GM19099 (cell line): ENCODE measurements around the gene RAB20.

ENCODE experiments used
- POLR2A ChIP-seq: IDR thresholded peaks from 3 replicates; pipeline ENCODE4 v1.6.1; 2011; ENCODE audit warnings: low read depth; ENCODE audit not compliant: insufficient read length; ENCODE audit errors: extremely low read depth

Gene RAB20

GRCh38 chr13:110581506-110582185 is 20.1 kb upstream of the RAB20 start:
- TF ChIP-seq POLR2A, result no peak

- TF ChIP-seq POLR2A, result no peak
Observed at GRCh38 chr13:110580800-110581199, 19.3 kb upstream of the RAB20 start.

- no peak for TF ChIP-seq POLR2A
Observed at GRCh38 chr13:110578363-110578762, 16.8 kb upstream of the RAB20 start.

- no peak for TF ChIP-seq POLR2A
Observed at GRCh38 chr13:110576736-110577476, 15.4 kb upstream of the RAB20 start.

DNA sequence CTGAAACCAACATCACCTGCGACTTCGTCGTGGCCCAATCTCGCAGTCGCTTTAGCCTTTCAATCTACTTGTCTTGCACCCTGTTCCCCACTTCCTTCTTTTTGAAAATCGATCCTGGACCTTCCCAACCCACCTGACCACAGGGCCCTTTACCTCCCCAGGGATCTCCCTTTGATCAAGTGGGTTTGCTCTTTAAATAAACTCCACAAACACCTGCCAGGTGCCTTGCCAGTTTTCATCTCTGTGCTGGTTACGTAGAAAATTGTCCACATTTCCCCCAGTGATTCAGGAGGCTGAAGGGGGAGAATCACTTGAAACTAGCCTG is 14.5 kb upstream of the RAB20 start:
- TF ChIP-seq POLR2A, result no peak

DNA sequence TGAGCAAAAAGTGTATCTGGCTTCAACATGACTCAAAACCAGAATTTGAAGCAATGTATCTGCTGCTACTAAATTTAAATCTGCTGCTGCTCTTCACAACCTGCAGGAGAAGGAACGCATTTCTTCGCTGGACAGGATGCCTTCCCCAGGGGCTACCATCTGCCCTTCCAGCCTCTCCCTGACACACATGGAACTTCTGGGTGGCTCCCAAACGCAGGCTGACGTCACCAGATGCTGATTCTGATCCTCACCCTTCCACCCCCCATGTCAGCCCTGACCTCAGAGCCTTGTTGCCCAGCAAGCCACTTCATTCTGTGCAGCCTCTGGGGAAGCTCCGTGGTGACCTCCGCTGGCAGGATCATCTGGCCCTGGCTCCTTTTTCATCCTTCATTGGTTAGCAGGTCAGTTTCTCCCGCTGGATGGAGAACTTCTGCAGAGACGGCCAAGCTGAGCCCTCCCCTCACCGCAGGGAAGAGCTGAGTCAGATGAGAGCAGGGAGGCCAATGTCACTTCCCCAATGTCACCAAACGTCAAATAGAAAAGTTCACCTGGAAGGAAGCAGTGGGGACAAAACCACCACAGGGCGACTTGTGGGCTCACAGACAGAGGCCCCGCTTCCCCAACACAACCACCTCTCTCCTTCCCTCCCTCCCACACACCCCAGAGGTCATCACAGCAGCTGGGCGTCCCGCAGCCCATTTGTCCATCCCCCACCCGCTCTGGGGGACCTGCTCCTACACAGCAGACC is 14.0 kb upstream of the RAB20 start:
- no peak for TF ChIP-seq POLR2A

GRCh38 chr13:110574161-110574560 is 12.6 kb upstream of the RAB20 start:
- TF ChIP-seq POLR2A, result no peak

GRCh38 chr13:110572778-110573118 is 11.2 kb upstream of the RAB20 start:
- no peak for TF ChIP-seq POLR2A

- TF ChIP-seq POLR2A, result no peak
Observed at GRCh38 chr13:110571896-110572777, 10.6 kb upstream of the RAB20 start.

GRCh38 chr13:110570886-110571285 is 9.4 kb upstream of the RAB20 start:
- no peak for TF ChIP-seq POLR2A

GRCh38 chr13:110568612-110569011 is 7.1 kb upstream of the RAB20 start:
- no peak for TF ChIP-seq POLR2A

DNA sequence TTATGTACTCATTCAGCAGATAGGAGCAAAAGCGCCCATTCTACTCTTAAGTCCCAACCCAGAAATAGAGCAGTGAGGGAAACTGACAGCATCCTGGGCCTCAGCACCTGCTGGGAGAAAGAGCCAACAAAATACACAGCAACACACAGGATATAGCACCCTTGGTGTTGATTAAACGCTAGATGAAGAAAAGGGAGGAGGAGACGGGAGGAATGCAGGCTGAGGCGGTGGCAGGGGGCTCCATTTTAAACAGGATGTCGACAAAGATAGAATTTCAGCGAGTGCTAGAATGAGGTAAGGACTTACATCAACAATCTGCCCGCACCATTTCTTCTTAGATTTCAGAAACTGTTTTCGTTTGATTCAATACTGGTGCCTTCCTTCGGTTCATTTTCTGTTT is 4.6 kb upstream of the RAB20 start:
- no peak for TF ChIP-seq POLR2A

- no peak for TF ChIP-seq POLR2A
Observed at GRCh38 chr13:110565296-110565695, 3.8 kb upstream of the RAB20 start.

DNA sequence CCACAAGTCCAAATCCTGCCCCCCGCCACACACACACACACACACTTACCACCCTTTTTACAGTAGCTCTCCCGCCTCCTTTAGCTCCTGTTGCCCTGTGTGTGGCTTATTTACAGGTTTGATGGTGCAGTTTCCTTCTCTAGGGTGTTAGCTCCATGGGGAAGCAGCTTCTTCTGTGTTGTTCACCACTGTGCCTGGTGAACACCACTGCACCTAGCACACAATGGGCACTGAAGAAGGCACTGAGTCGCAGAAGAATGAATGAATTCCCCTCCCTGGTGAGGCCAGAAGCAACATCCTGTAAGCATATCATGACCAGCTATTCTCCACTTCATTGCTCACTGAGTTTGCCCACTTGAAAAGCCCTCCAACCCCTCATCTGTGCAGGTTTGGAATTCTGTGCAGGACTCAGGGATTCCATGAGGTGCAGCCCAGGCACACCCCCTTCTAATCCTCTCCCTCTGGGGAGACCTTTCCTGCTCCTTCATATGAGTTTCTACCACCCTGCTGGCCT is 3.0 kb upstream of the RAB20 start:
- no peak for TF ChIP-seq POLR2A

GRCh38 chr13:110563463-110563774 is 1.9 kb upstream of the RAB20 start:
- TF ChIP-seq POLR2A, result no peak
